NAMALWA (cell line): Measurements from ENCODE around the gene GNG5.
"Not testable (repeated sequence)": the region's sequence is repeated elsewhere in the genome, so short reads cannot be mapped to it uniquely, and the experiment has no call there.

ENCODE experiments used
- DNase-seq: peaks from one replicate; pipeline ENCODE4 v3.0.0-alpha.2; 2015; ENCODE audit warnings: low spot score

GNG5 gene

DNA sequence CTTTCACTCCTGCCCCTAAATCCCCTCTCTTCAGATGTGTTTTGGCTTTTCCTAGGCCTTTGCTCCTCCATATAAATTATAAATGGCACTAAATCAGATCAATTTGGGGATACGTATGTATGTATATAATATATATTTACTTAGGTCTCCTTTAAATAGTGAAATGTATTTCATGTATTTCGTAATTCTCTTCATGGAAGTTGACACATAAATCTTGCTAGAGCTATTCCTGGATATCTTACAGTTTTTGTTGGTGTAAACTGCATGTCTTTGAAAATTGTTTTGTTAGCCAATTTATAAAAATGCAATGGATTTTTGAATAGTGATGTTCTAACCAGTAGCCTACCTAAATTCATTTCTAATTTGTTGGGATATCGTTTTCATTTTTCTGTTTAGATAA lies 18.3 kb downstream of the GNG5 start:
- no peak for DNase-seq

DNA sequence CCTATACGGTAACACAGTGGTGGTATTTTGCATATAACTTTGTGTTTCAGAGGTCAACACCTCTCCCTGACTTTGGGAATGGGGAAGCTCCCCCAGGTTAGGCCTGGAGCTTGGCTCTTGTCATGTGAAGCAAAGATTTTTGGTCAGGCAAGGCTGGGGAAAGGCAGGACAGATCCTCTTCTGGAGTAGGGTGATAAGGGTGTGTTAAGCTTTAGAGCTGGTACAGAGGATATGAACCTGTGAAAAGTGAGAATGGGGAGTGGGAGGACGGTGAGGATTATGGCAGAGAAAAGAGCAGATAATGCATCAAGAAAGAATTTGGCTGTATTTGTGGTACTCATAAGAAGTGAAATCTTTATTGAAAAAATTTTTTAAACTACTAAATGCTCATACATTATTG lies 25.1 kb downstream of the GNG5 start:
- DNase-seq: no peak

DNA sequence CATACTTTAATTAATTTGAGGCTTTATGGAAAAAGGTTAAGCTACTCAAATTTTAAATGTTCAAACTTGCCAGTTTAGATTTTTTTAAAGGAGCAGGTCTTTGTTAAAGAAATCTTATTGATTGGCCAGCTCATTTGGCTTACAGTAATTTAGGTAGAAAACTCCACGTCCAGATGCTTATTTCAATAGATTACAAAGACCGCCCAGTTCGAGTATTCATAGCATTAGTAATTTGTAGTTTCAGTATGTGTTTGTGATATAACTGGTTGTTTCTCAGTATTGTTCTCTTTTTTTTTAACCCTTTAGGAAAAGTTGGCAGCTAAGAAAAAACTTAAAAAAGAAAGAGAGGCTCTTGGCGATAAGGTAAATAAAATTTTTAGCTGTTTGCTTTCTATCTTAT lies 25.7 kb downstream of the GNG5 start:
- no peak for DNase-seq

GRCh38 chr1:84479998-84480397 lies 26.4 kb downstream of the GNG5 start:
- DNase-seq: no peak

DNA sequence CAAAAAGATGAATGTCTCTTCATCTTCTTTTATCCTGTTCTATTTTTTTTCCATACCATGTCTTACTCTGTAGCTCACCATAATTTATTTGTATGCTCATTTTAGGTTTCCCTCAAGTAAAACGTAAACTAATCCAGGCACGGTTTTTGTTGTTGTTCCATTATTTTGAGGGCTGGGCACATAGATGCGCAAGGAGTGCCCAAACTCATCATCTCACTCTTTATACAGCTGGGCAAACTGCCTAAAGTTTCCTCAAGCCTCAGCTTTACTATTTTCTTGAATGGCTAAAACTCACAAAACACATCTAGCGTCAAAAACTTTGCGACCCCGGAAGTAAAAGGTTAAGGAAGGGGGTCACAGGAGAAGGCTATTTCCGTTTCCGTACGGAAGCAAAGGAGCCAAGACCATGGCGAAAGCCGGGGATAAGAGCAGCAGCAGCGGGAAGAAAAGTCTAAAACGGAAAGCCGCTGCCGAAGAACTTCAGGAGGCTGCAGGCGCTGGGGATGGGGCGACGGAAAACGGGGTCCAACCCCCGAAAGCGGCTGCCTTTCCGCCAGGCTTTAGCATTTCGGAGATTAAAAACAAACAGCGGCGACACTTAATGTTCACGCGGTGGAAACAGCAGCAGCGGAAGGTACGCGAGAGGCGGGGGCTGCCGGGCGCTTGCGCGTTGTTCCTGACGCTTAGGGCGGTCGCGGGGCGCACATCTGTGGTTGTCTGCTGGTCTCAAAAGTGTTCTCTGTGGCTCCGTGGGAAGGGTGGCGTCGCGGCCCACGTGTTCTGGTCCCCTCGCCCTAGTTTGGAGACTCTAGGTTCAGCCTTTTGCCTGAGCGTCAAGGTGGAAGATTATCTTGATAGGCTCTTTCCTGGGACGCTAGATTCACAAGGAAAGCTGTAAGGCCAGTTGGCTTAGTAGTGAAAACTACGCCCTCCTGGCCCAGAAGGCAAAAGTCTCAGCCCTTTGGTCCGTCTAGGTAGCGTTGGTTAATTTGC lies 27.2 kb downstream of the GNG5 start, which contains the start of gene RPF1:
RPF1 (plus strand) TSS at position 391 of the 993 bp plus-strand sequence; CDS start at position 407, 16 bp downstream.
- DNase-seq: peak; percentile 91

DNA sequence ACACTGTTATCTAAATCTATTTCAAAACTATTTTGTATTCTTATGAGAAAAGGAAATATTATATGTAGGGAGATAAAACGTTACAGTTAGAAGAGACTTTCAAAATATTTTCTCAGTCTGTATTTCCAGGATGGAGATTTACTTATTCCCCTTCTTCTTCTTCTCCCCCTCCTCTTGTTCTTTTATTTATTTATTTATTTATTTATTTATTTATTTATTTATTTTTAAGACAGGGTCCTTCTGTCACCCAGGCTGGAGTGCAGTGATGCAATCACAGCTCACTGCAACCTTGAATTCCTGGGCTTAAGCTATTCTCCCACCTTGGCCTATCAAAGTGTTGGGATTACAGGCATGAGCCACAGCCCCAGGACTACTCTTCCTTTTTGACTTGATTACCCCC lies 30.2 kb downstream of the GNG5 start:
- no peak for DNase-seq

GRCh38 chr1:84467298-84467697 lies 39.1 kb downstream of the GNG5 start:
- no peak for DNase-seq

- no peak for DNase-seq
Measured at GRCh38 chr1:84462118-84462517, 44.3 kb downstream of the GNG5 start.

- no peak for DNase-seq
Measured at GRCh38 chr1:84452436-84452835, 53.9 kb downstream of the GNG5 start.

- no peak for DNase-seq
Measured at GRCh38 chr1:84450910-84451309, 55.5 kb downstream of the GNG5 start.

DNA sequence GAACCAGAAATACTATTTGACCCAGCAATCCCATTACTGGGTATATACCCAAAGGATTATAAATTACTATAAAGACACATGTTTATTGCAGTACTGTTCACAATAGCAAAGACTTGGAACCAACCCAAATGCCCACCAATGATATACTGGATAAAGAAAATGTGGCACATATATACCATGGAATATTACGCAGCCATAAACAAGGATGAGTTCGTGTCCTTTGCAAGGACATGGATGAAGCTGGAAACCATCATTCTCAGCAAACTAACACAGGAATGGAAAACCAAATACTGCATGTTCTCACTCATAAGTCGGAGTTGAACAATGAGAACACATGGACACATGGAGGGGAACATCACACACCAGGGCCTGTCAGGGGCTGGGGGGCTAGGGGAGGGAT lies 57.7 kb downstream of the GNG5 start:
- DNase-seq: not testable (repeated sequence)
